ENCODE results near the gene CSF1. TPM values are rescaled to one million over a fixed set of nuclear protein-coding genes. Genes with fewer than 3 reads are reported as not detected.

CSF1 gene
- total and polyA plus RNA-seq, 2 of the 13 experiments (the other 11 are each of a cell fraction or from before 2014, with no cell fraction given) = 4.6 to 13.3 TPM

DNA sequence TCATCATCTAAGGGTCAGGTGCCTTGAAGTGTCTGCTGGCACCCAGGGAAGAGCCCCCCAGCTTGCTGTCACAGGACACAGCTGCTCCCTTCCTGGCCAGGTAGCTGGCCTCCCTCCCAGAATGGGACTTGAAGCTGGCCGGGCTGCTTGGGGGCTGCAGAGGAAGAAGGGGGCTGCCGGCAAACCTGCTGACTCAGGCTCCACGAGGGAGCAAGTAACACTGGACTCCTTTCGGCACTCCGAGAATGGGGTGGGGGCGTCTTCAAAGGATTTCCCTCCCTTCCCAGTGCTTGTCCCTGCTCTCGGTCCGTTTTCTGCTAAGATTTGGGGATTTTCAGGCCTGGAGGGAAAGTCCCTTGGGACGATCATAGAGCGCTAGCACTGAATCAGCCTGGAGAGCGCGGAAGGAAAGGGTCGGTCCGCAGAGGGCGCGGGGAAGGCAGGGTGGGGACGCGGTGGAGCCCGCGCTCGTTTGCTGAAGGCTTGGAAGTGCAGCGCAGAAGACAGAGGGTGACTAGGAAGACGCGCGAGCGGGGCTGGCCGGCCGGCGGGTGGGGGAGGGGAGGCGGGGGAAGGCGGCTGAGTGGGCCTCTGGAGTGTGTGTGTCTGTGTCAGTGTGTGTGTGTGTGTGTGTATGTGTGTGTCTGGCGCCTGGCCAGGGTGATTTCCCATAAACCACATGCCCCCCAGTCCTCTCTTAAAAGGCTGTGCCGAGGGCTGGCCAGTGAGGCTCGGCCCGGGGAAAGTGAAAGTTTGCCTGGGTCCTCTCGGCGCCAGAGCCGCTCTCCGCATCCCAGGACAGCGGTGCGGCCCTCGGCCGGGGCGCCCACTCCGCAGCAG, at the start of gene CSF1 (continued):
- TF ChIP-seq HNRNPLL (IDR thresholded peaks at IDR 0.05; ENCODE audit: low read depth, low read length, poor library complexity, severe bottlenecking) (peak; percentile 27), ZNF709 (CRISPR knock-in tag; IDR thresholded peaks at IDR 0.05) (no peak), FOXK1 (CRISPR knock-in tag; IDR thresholded peaks at IDR 0.05; ENCODE audit: borderline replicate concordance, low read depth) (no peak), E2F1 (CRISPR knock-in tag; IDR thresholded peaks at IDR 0.05) (no peak), ZBTB37 (CRISPR knock-in tag; IDR thresholded peaks at IDR 0.05) (no peak), ZC3H4 (CRISPR knock-in tag; IDR thresholded peaks at IDR 0.05; ENCODE audit: borderline replicate concordance) (no peak), ZMYM3 (CRISPR knock-in tag; IDR thresholded peaks at IDR 0.05) (no peak), ZNF280B (CRISPR knock-in tag; IDR thresholded peaks at IDR 0.05; ENCODE audit: borderline replicate concordance) (peak; percentile 33; the same call in 1 of the 2 replicates), ELF1 (CRISPR knock-in tag; IDR thresholded peaks at IDR 0.05) (0 out of 2 replicates have a peak, but pooled peaks have one; percentile 9), MAFK (conservative IDR thresholded peaks at IDR 0.05 in 1 of 2, IDR thresholded peaks at IDR 0.05 in 1 of 2; ENCODE audit: low read length in 2 of 2) (peak; percentile 49 to 74; a peak in 3 of 4 replicates), GTF3A (CRISPR knock-in tag; conservative IDR thresholded peaks at IDR 0.05) (no peak), PBX3 (CRISPR knock-in tag; IDR thresholded peaks at IDR 0.05; ENCODE audit: borderline replicate concordance) (no peak), SNAI1 (CRISPR knock-in tag; IDR thresholded peaks at IDR 0.05; ENCODE audit: borderline replicate concordance) (no peak), ZFYVE20 (CRISPR knock-in tag; IDR thresholded peaks at IDR 0.05; ENCODE audit: borderline replicate concordance, low read depth) (no peak), JARID2 (CRISPR knock-in tag; IDR thresholded peaks at IDR 0.05; ENCODE audit: insufficient replicate concordance) (no peak)
- TF ChIP-seq, protein P1, sequence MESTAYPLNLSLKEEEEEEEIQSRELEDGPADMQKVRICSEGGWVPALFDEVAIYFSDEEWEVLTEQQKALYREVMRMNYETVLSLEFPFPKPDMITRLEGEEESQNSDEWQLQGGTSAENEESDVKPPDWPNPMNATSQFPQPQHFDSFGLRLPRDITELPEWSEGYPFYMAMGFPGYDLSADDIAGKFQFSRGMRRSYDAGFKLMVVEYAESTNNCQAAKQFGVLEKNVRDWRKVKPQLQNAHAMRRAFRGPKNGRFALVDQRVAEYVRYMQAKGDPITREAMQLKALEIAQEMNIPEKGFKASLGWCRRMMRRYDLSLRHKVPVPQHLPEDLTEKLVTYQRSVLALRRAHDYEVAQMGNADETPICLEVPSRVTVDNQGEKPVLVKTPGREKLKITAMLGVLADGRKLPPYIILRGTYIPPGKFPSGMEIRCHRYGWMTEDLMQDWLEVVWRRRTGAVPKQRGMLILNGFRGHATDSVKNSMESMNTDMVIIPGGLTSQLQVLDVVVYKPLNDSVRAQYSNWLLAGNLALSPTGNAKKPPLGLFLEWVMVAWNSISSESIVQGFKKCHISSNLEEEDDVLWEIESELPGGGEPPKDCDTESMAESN (CRISPR knock-in tag; conservative IDR thresholded peaks at IDR 0.05) = peak; percentile 59; the same call in 1 of the 2 replicates
- TF ChIP-seq, protein P2, sequence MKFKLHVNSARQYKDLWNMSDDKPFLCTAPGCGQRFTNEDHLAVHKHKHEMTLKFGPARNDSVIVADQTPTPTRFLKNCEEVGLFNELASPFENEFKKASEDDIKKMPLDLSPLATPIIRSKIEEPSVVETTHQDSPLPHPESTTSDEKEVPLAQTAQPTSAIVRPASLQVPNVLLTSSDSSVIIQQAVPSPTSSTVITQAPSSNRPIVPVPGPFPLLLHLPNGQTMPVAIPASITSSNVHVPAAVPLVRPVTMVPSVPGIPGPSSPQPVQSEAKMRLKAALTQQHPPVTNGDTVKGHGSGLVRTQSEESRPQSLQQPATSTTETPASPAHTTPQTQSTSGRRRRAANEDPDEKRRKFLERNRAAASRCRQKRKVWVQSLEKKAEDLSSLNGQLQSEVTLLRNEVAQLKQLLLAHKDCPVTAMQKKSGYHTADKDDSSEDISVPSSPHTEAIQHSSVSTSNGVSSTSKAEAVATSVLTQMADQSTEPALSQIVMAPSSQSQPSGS (CRISPR knock-in tag; IDR thresholded peaks at IDR 0.05) = no peak

Data from HepG2 (cell line).